Hepatic stellate cell (primary cell): ENCODE measurements around the gene EYA2.
"Not testable (repeated sequence)": the region's sequence is repeated elsewhere in the genome, so short reads cannot be mapped to it uniquely, and the experiment has no call there.

Experiments
- DNase-seq: peaks from one replicate; pipeline ENCODE4 v3.0.0; 2011; ENCODE audit warnings: low spot score

EYA2 gene

GRCh38 chr20:46955601-46956556, 61.2 kb downstream of the EYA2 start:
- no peak for DNase-seq

GRCh38 chr20:46959081-46959692, 64.5 kb downstream of the EYA2 start:
- DNase-seq, result peak; percentile 82

- no peak for DNase-seq
These were observed 65.2 kb downstream of the EYA2 start for GRCh38 chr20:46959821-46960220.

GRCh38 chr20:46960536-46960935, 65.9 kb downstream of the EYA2 start:
- no peak for DNase-seq

- DNase-seq, result not testable (repeated sequence)
These were observed 67.3 kb downstream of the EYA2 start for GRCh38 chr20:46961968-46962367.

- DNase-seq, result no peak
These were observed 68.0 kb downstream of the EYA2 start for GRCh38 chr20:46962452-46963195.

GRCh38 chr20:46963196-46963529, 68.5 kb downstream of the EYA2 start:
- DNase-seq, result no peak

GRCh38 chr20:46963758-46964617, 69.3 kb downstream of the EYA2 start:
- no peak for DNase-seq

GRCh38 chr20:46964618-46965455, 70.2 kb downstream of the EYA2 start:
- no peak for DNase-seq

- no peak for DNase-seq
These were observed 70.8 kb downstream of the EYA2 start for GRCh38 chr20:46965477-46965876.

GRCh38 chr20:46967646-46968045, 73.0 kb downstream of the EYA2 start:
- DNase-seq, result no peak

- DNase-seq, result peak; percentile 78
These were observed 76.4 kb downstream of the EYA2 start for GRCh38 chr20:46970937-46971630.

- DNase-seq, result no peak
These were observed 79.1 kb downstream of the EYA2 start for GRCh38 chr20:46973766-46974165.

GRCh38 chr20:46974669-46975434, 80.2 kb downstream of the EYA2 start:
- no peak for DNase-seq

- DNase-seq, result no peak
These were observed 81.3 kb downstream of the EYA2 start for GRCh38 chr20:46975976-46976375.

- DNase-seq, result no peak
These were observed 82.6 kb downstream of the EYA2 start for GRCh38 chr20:46977204-46977603.

GRCh38 chr20:46977909-46978588, 83.4 kb downstream of the EYA2 start:
- no peak for DNase-seq

GRCh38 chr20:46978951-46979491, 84.4 kb downstream of the EYA2 start:
- no peak for DNase-seq
